Breast epithelium (tissue), 3 donors: Measurements from ENCODE around the gene FOXA1.
"Not testable (repeated sequence)": the region's sequence is repeated elsewhere in the genome, so short reads cannot be mapped to it uniquely, and the experiment has no call there.

Experiments used
- CTCF ChIP-seq, 3 donors: fragments of 450-650 bp; IDR thresholded peaks; one replicate each; pipeline ENCODE4 v1.5.1; 2016 to 2017; ENCODE audit warnings: antibody characterized with exemption in 3 of 3, mild to moderate bottlenecking in 3 of 3, moderate library complexity in 3 of 3
- POLR2A ChIP-seq: fragments of 450-650 bp; IDR thresholded peaks from one replicate; pipeline ENCODE4 v1.6.1; 2016; ENCODE audit warnings: antibody characterized with exemption, mild to moderate bottlenecking, moderate library complexity

GRCh38 chr14:37555596-37555995 lies 39.5 kb downstream of the FOXA1 start:
- TF ChIP-seq CTCF (IDR thresholded peaks at IDR 0.05); POLR2A: not testable (repeated sequence)
